Activated T-helper 9 cell treated with anti-CD3 and anti-CD28 coated beads, Interleukin-2, amount 50 U/mL, for 16 hours (primary cell): ENCODE data around the gene DSTN.
"Not testable (repeated sequence)": the region's sequence is repeated elsewhere in the genome, so short reads cannot be mapped to it uniquely, and the experiment has no call there.

Experiments used
- DNase-seq: peaks from one replicate; pipeline ENCODE4 v3.0.0-alpha.2; 2020; ENCODE audit warnings: low read depth

Gene DSTN

DNA sequence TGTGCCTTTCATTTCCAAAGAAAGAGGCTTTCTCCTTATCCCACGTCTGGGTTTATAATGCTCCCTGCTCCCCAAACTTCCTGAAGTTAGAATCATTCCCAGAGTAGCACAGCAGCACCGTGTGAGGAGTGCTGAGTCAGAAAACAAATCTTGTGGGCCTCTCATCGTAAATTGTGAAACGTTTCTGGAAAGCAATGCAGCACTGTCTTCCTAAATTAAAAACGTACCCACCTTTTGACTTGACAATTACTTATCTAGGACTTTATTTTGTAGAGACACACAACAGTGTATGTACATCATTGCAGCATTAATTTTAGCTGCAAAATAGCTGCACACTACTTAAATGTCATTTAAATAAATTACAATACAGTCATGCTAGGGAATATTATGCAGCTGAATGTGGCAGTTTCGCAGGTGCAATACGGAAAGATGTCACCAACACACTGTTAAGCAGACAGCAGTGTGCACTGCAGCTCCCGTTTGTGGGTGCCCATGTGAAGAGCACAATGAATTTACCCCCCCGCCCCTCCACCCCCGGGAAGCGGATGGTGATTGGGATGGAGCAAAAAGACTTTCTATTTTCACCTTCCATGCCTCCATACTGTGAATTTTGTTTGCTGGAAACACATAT, 81.4 kb downstream of the DSTN start:
- DNase-seq = no peak

DNA sequence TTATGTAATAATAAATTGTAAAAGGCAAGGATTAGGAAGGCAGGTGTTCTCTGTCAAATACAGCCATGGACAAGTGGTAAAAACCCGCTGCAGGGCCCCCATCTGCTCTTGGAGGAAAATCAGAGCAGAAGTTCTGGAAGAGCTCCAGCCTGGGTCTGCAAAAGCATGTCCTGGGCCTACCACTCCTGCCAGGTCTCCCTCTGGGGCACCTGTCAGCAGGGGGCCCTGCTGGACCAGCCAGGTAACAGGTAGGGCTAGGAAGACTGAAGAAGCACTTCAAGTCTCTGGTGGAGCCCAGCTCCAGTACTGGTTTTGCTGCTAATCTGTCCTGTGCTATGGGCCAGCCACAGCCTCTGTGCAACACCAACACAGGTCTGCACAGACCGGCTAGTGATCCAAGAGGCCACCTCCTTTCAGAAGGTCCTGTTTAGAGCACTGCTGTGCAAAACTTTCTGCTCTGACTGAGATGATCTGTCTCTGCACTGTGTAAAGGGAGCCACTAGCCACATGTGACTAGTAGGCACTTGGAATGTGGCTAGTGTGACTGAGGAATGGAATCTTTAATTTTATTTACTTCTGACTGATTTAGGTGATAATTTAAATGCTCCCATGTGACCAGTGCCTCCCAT, 82.0 kb downstream of the DSTN start:
- no peak for DNase-seq

DNA sequence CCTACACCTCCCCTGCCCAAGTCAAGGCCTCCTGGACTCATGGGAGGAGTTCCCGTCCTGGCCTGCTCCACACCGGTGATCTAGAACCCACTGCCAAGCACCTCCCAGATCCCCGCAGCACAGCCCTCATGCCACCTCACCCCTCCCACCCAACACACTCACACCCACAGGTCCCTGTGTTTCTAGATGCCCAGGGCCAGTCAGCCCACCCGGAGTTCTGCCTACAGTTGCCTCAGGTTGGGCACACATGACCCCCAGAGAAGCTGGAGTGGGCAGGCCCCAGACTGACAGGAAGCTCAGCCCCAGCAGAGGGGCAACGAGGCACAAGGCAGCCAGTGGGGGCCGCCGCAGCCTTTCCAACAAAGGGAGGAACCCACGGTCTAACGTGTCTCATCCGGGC, 82.5 kb downstream of the DSTN start:
- DNase-seq = no peak

DNA sequence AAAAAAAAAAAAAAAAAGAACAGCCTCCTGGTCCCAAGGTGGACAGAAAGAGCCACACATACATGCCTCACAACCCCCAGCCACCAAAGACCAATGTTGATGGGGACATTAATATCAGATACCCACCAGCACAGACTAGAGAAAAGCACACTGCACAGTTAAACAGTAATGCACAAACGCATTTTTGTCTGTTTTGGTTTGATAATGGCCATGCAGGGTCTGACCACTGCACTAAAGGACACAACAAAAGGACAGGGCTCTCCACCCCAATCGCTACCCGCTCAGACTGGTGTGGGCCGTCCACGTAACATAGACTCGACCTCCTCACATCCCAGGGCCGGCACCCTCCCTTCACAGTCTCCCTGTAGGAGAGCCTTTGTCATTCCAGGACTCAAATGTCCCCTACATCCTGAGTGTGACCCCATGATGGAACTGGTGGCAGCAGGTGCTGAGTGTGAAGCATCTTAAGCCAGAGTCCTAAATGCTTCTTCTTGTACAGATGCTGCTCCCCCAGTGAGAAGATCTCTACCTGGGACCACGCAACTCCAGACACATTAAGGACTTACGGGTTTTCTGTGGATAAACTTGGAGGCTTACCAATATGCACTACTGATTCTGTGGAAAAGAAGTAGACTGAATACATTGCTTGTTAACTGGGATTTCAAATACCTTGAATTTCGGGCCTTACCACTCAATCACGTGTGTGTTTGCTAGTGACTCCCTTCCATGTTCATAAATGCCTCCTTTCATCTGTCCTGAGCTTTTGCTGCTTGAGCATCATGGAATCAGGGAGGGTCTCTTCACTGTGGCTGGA, 84.2 kb downstream of the DSTN start:
- DNase-seq = no peak

DNA sequence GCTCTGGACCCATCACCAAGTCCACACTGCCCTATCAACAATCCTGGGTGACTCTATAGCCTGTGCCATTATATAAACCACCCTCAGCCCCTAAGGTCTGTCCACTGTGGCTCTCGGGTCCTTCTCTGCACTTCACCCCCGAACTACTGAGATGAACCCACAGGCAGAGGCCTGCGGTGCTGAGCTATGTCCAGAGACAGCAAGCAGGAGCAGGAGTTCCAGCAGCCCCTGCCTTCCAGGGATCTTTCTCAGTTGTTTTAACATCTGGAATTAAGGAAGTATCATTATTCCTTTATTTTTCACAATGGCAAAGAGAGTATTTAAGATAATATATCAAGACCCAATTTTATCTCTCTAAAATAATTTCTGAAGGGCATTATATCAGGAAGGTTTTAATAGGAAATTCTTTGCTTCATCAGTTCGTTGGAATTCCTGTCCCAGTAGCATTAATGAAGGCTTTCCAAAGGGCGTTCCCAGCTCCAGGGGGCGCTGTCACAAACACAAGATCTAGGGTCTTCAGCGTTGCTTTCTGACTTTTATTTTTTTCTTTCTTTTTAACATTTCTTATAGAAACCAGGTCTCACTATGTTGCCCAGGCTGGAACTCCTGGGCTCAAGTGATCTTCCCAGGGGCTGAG, 84.9 kb downstream of the DSTN start:
- no peak for DNase-seq

DNA sequence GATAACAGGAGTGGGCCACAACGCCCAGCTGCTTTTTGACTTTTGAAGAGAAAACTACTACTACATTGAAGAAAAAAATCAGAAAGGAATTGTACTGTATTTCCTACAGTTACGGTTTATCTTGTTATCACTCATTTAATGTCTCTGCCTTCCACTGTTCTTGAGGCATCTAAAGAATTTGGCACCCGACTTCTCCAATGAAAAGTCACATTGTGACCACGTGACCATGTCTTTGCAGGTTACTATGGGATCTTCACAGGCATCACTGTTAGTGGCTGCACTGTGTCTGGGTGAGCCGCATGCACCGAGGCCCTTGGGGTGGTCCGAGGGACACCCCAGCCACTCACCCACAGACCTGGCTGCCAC, 85.4 kb downstream of the DSTN start:
- DNase-seq = no peak

DNA sequence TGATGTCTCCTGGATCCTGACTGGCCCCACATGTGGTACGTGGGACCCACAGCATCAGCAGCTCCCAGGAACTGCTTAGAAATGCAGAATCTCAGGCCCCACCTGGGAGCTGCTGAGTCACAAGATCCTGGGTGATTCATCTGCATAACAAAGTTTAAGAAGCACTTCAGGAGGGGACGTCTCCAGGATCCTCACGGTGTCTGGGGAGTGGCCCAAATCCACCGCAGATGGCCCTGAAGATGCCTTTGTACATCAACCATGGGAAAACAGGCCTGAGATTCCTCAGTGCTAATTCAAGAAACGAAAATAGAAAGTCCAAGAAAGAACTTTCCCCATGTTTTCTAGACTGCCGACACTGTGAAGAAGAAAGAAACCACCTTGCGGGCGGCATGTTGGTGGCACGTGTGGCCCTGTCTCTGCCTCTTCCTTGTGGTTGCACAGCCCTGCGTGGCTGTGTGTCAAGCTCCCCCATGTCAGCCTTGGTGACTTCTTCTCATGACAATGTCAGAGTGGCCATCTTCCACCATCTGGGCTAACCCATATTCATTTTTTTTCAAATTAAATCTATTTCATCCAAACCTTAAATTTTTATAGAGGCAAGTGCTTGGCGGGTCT, 86.1 kb downstream of the DSTN start:
- no peak for DNase-seq

DNA sequence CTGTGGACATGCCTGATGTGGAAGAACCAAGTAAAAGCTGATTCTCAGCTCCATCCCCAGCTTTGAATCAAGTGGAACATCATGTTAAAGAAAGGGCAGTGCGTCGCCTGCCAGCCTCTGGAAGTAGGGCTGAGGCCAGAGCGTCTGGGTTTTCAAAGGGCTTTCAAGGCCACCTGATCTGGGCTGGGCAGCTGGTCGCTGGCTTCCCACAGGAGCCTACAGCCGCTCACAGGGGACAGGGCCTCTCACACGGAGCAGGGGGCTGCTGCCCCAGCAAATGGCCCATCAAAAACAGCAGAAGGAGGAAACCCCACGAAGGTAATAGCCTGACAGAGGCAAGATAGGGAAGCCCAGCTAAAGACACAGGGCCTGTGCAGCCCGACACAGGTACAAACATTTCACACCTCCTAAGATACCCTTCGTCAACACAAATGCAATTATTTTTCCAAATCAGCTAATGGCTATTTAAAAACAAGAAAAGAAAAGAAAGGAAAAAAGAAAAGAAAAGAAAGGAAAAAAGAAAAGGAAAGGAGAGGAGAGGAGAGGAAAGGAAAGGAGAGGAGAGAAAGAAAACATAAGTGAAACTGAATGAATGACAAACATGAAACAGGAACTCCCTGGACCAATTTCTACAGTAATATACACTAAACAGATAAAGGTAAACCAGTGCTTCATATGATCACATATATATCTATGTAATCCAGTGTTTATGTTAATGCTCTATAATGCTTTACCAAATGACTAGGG, 87.4 kb downstream of the DSTN start:
- no peak for DNase-seq

DNA sequence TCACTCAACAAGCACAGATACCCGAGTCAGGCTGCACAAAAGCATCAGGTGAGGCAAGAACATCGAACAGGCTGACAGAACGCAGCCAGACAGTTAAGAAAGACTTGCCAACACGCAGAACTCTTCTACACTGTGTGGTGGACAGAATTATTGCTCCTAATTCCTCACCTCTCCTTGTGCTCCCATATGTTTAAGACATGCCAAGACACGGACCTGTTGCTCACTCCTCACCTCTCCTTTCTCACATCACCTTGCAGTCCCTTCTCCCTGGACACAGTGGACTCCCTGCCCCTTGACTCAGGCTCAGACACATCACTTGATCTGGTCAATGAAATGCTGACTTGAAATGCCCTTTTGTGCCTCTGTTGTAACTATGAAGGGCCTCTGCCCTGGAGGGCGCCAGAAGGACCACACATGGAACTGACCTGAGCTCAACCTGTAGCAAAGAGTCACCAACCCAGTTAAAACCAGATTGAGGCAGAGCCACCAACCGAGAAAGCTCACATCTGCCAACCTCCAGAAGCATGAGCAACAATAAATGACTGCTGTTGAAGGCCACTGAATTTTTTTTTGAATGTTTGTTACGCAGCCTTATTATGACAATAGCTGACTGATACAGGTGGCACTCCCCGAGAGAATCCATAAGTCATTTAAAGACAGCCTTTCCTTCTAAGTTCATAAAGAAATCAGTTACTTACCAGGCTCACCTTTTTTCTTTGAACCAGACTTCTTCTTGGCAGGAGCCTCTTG, 88.2 kb downstream of the DSTN start:
- DNase-seq = no peak

DNA sequence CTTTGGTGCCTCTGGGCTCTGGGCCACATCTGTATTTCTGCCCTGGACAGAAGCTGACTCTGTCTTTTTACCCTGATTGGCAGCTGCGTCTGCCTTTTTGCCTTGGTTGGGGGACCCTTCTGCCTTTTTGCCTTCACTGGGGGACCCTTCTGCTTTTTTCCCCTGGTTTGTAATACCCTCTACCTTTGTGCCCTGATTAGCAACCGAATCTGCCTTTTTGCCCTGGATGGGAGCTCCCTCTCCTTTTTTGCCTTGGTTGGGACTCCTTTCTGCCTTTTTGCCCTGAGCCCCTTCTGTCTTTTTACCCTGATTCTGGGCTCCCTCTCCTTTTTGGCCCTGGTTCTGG, 88.7 kb downstream of the DSTN start:
- no peak for DNase-seq

DNA sequence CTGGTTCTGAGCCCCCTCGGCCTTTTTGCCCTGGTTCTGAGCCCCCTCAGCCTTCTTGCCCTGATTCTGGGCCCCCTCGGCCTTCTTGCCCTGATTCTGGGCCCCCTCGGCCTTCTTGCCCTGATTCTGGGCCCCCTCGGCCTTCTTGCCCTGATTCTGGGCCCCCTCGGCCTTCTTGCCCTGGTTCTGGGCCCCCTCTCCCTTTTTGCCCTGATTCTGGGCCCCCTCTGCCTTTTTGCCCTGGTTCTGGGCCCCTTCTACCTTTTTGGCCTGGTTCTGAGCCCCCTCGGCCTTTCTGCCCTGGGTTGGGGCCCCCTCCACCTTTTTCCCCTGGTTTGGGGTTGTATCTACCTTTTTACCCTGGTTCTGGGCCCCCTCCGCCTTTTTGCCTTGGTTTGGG, 89.5 kb downstream of the DSTN start:
- DNase-seq = not testable (repeated sequence)
